PC-3 (cell line): Measurements from ENCODE around the gene LDLRAD1.

ENCODE experiments used
- EZH2phosphoT487 ChIP-seq: fragments of 300-600 bp; sonication (generic); IDR thresholded peaks from 2 replicates; pipeline ENCODE4 v1.6.1; 2018; ENCODE audit warnings: mild to moderate bottlenecking, antibody characterized with exemption, low read length, borderline replicate concordance
- TF ChIP-seq, protein P1 (sequence below): fragments of 300-600 bp; sonication (generic); conservative IDR thresholded peaks from 2 replicates; pipeline ENCODE4 v1.5.1; 2017; ENCODE audit warnings: antibody characterized with exemption, low read depth, mild to moderate bottlenecking, low read length

DNA sequence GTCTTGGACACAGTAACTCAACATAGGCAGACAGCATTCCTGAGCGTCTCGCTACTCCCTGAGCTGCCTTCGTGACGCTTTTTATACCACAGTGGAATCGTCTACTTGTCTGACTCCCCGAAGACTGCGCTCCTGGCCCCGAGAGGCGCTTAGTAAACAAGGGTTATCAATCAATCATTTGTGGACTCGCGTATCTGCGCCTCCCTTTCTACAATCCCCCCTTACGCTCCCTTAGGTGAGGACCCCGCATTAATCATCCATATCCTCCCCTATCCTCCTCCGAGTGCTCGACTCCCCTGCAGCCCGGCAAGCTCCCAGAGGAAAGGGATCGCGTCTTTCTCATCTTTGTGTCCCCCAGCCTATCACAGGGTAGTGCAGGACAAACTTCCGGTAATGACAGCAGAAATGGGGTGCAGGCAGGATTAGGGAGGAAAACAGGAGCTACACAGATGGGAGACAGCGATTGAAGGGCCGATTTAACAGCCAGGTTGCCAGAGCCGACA, 34.5 kb upstream of the LDLRAD1 start:
- TF ChIP-seq, protein P1, sequence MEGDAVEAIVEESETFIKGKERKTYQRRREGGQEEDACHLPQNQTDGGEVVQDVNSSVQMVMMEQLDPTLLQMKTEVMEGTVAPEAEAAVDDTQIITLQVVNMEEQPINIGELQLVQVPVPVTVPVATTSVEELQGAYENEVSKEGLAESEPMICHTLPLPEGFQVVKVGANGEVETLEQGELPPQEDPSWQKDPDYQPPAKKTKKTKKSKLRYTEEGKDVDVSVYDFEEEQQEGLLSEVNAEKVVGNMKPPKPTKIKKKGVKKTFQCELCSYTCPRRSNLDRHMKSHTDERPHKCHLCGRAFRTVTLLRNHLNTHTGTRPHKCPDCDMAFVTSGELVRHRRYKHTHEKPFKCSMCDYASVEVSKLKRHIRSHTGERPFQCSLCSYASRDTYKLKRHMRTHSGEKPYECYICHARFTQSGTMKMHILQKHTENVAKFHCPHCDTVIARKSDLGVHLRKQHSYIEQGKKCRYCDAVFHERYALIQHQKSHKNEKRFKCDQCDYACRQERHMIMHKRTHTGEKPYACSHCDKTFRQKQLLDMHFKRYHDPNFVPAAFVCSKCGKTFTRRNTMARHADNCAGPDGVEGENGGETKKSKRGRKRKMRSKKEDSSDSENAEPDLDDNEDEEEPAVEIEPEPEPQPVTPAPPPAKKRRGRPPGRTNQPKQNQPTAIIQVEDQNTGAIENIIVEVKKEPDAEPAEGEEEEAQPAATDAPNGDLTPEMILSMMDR: no peak
- TF ChIP-seq EZH2phosphoT487: no peak
